Inferior parietal cortex (tissue), 1 donor: Measurements from ENCODE around the gene RCOR1.
"Not testable (repeated sequence)": the region's sequence is repeated elsewhere in the genome, so short reads cannot be mapped to it uniquely, and the experiment has no call there.

Experiments
- DNase-seq: peaks from one replicate; pipeline ENCODE4 v3.0.0-alpha.2; 2016; ENCODE audit errors: extremely low spot score

The RCOR1 gene

GRCh38 chr14:102571043-102571442 is 21.4 kb upstream of the RCOR1 start:
- DNase-seq = no peak

GRCh38 chr14:102571478-102572042 is 20.9 kb upstream of the RCOR1 start:
- DNase-seq = no peak

DNA sequence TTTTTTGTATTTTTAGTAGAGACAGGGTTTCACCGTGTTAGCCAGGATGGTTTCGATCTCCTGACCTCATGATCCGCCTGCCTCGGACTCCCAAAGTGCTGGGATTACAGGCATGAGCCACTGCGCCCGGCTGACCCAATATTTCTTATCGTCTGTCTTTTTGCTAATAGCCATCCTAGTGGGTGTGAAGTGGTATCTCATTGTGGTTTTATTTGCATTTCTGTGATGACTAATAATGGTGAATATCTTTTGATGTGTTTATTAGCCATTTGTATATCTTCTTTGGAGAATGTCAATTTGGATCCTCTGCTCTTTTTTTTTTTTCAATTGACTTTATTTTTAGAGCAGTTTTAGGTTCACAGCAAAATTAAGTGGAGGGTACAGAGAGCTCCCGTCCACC is 19.3 kb upstream of the RCOR1 start:
- DNase-seq = not testable (repeated sequence)

GRCh38 chr14:102573591-102574046 is 18.8 kb upstream of the RCOR1 start:
- no peak for DNase-seq

GRCh38 chr14:102574281-102575159 is 17.9 kb upstream of the RCOR1 start:
- DNase-seq = no peak

- no peak for DNase-seq
These were observed 17.1 kb upstream of the RCOR1 start for GRCh38 chr14:102575160-102575845.

DNA sequence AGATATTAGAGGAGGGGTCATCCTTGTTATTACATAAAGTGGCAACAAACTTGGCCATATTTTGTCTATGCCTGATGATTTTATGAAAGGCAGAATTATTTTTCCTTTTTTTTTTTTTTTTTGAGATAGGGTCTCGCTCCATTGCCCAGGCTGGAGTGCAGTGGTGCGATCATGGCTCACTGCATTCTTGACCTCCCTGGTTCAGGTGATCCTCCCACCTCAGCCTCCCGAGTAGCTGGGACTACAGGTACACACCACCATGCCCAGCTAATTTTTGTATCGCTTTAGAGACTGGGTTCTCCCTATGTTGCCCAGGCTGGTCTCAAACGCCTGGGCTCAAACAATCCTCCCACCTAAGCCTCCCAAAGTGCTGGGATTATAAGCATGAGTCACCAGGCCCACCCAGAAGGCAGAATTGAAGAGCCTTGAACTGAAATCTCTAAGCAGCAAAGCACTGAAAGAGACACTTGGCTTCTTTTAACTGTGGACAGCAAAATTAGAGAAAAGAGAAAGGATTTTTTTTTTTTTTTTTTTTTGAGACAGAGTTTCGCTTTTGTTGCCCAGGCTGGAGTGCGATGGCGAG is 16.5 kb upstream of the RCOR1 start:
- not testable (repeated sequence) for DNase-seq

GRCh38 chr14:102578821-102579220 is 13.6 kb upstream of the RCOR1 start:
- DNase-seq = no peak

GRCh38 chr14:102579696-102580549 is 12.5 kb upstream of the RCOR1 start:
- DNase-seq = no peak

DNA sequence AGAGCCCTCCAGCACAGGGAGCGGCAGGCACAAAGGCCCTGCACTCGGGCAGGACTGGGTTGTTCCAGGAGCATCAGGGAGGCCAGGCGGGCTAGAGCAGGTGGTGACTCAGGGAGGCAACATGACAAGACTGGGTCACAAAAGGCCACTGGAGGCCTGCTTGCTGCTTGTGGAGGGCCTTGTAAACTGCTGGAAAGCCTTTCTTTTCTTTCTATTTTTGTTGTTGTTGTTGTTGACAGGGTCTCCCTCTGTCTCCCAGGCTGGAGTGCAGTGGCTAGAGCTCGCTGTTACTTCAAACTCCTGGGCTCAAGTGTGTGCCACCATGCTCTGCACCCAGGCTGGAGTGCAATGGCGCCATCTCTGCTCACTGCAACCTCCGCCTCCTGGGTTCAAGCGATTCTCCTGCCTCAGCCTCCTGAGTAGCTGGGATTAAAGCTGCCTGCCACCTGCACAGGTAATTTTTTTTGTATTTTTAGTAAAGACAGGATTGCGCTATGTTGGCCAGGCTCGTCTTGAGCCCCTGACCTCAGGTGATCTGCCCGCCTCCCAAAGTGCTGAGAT is 11.8 kb upstream of the RCOR1 start:
- no peak for DNase-seq

DNA sequence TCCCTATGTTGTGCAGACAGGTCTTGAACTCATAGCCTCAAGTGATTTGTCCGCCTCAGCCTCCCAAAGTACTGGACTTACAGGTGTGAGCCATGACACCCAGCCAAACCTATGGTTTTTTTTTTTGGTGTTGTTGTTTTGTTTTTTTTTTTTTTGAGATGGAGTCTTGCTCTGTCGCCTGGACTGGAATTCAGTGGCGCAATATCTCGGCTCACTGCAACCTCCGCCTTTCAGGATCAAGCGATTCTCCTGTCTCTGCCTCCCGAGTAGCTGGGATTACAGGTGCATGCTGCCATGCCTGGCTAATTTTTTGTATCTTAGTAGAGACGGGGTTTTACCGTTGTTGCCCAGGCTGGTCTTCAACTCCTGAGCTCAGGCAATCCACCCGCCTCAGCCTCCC is 11.3 kb upstream of the RCOR1 start:
- DNase-seq = no peak

DNA sequence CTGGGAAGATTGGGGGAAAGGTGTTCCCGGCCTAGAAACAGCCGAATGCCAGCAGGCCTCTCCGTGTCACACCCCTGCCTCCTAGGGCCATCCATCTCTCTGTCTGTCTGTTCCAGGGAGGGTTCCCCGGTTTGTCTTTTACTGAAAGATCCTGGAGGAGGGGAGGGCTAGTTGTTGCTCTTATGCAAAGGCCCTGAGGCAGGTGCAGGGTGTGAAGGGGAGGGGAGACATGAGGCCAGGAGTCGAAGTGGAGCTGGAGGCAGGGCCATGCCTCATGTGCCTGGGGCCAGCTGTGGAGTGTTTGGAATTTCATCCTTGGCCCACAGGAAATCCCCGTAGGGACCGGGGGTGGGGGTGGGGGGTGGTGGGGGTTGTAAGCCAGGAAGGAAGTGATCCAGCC is 8.7 kb upstream of the RCOR1 start:
- DNase-seq = no peak

DNA sequence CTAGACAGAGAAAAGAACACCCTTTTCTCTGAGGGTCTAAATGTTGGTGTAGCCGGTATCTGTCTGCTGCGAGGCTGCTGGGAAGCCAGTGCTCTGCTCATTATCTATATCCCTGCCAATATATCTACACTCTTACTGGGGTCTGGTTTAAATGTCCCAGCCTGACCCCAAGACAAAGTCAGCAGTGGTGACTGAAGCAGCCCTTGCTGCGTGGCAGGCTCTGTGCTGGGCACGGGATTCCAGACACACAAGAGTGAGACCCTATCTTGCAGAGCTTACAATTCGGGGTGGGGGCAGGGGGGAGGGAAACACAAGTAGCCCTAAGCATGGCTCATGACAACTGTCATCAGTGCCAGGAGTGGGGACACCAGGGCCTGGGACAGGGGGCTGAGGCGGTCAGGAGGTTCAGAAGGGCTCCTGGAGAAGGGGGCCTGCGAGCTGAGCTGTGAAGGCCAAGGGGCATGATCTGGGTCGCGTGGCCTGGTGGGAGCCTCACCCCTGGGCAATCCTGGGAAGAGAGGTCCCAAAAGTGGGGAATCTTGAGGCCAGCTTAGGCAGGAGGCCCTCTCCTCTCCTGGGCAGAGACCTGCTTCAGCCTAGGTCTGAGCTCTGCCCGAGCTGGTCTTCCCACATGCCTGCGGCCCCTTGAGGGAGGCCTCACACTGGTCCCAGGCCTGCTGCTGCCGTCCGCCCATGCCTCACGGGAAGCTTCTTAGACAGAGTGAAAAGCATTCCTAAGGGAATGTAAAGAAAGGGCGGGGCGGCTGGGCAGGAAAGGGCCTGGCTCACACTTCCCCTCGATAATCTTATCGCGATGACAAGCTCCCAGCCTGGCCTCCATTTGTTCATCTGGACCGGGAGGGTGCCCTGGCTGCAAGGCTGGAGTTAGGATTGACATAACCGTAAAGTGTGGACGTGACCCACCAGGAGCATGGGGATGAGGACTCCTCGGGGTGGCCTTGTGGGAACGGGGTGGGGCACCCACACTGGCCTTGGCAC is 7.3 kb upstream of the RCOR1 start:
- DNase-seq = no peak

DNA sequence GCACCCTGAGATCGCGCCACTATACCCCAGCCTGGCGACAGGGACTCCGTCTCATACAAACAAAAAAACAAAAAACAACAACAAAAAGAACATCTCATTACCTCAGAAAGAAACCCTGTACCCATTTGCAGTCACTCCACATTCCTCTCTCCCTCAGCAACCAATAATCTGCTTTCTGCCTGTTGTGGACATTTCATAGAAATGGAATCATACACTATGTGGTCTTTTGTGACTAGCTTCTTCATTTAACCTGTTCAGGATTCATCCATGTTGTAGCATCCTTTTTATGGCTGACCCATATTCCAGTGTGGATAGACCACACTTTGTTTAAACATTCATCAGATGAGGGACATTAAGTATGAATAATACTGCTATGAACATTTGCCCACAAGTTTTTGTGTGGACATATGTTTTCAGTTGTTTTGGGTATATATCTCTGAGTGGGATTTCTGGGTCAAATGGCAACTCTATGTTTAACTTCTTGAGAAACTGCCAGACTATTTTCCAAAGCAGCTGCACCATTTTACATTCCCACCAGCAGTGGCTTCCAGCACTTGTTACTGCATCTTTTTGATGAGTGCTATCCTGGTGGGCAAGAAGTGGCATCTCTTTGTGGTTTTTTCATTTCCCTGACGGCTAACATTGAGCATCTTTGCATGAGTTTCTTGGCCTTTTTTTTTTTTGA is 5.9 kb upstream of the RCOR1 start:
- DNase-seq = no peak

DNA sequence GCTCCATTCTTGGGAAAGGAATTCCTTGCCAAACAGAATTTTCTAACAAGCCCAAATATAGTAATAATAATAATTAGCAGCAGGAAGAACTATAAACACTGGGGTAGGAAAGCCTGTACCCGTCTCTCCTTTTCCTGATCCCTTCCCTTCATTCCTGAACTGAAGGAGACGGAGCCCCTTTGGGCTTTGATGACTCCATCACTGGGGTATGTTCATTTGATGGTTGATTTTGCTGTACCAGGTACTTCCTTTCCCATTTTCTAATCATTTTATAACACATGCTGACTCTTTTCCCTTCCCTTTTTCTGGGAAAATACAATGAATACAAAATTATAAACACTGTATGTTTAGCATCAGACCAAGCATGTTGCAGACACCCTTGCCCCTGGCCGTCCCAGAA is 3.6 kb upstream of the RCOR1 start:
- no peak for DNase-seq

DNA sequence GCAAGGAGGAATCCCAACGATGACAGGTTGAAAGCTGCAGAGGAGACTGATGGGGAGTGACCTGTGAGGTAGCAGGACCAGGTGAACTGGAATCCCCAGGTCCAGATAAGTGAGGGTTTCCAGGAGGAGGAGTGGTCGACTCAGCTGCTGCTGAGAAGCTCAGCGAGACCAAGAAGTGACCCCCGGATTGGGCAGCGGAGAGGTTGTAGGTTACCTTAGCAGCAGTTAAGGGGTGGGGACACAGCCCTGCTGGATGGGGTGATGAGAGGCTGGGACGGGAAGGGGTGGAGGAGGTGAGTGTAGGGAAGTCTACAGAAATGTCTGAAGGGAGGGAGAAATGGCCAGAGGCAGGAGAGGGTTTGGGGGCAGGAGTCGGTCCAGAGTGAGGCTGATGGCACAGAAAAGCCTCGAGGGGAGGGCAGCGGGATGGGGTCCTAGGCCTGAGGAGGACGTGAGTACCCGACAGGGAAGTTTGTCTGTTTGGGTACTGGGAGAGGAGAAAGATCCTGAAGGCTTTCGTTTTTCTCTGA is 2.6 kb upstream of the RCOR1 start:
- DNase-seq = no peak

DNA sequence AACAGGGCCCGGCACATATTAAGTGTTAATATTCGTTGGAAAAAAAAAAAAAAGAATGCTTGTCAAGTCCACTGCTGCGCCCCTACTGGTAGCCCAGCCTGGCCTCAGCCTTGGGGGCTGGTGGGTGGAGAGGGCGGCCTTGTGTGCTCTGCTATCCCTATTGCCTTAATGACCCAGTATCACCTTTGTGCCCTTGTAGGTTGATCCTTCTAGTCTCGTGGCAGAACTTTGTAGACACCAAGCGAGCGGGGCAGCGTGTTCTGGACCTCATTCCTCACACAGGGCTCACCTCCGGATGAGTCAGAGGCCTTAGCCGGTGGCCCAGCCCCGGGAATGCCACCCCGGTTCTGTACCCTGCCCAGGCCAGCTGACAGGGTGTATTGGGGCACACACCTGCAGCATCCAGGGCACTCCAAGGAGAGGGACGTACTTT is 1.8 kb upstream of the RCOR1 start:
- no peak for DNase-seq

- peak; percentile 21 for DNase-seq
These were observed 991 bp upstream of the RCOR1 start for GRCh38 chr14:102591372-102591943.

DNA sequence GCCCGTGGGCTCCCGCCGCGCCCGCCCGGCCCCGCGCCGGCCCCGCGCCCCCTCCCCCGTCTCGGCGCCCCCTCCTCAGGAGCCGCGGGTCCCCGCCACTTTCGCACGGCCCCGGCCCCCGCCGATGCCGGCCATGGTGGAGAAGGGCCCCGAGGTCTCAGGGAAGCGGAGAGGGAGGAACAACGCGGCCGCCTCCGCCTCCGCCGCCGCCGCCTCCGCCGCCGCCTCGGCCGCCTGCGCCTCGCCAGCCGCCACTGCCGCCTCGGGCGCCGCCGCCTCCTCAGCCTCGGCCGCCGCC is 263 bp downstream of the RCOR1 start:
- DNase-seq = no peak
